ENCODE results near the gene FCAR. TPM values are rescaled to one million over a fixed set of nuclear protein-coding genes. Genes with fewer than 3 reads are reported as not detected.
"Not testable (repeated sequence)": the region's sequence is repeated elsewhere in the genome, so short reads cannot be mapped to it uniquely, and the experiment has no call there.

Gene FCAR
- total RNA-seq, 2 donors from 2014 or later: not detected

DNA sequence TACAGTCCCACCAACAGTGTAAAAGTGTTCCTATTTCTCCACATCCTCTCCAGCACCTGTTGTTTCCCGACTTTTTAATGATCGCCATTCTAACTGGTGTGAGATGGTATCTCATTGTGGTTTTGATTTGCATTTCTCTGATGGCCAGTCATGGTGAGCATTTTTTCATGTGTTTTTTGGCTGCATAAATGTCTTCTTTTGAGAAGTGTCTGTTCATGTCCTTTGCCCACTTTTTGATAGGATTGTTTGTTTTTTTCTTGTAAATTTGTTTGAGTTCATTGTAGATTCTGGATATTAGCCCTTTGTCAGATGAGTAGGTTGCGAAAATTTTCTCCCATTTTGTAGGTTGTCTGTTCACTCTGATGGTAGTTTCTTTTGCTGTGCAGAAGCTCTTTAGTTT is 10.6 kb upstream of the FCAR start:
- H3K27me3 Mint-ChIP-seq: peaks cover 7 to 14% of the 10 kb centered on the region in 2 donors
- H3K27ac Mint-ChIP-seq; ATAC-seq; DNase-seq (ENCODE audit: low spot score); H3K9me3 Mint-ChIP-seq; H3K4me3 Mint-ChIP-seq; H3K4me1 Mint-ChIP-seq (ENCODE audit: low read depth in 2 of 2): not testable (repeated sequence)
- H3K36me3 Mint-ChIP-seq: peaks cover 32% of the 10 kb centered on the region

- Mint-ChIP-seq H3K36me3 (peaks cover 8% of the 10 kb centered on the region), H3K4me3 (no peak overlapping the region), H3K27me3 (peaks cover 0 to 11% of the 10 kb centered on the region in 2 donors), H3K4me1 (ENCODE audit: low read depth in 2 of 2) (peaks cover 10% of the 10 kb centered on the region in 2 donors), H3K9me3 (no peaks in the 10 kb centered on the region), H3K27ac (no peak overlapping the region)
- DNase-seq (ENCODE audit: low spot score): no peak
- ATAC-seq: no peak
Observed at GRCh38 chr19:54871696-54872095, 2.3 kb upstream of the FCAR start.

DNA sequence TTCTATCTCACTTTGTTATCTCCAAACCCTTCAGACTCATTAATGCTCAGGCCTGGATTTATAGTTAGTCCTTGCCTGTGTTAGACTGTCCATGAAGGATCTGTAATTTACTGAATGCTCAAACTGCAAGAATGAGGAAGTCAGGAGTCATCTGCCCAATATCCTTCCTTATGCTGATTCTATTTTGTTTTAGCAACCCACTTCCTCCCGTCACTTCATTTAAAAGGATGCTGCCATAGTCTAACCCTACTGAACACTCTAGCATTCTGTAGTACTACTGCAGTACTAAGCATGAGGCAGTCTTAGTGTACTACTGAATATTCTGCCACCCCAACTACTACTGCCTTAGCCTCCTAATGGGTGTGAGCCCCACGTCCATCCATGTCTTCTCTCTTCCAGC is 1.5 kb downstream of the FCAR start:
- H3K9me3 Mint-ChIP-seq: no peaks in the 10 kb centered on the region
- no peak overlapping the region for H3K27ac Mint-ChIP-seq
- ATAC-seq (no peak), DNase-seq (ENCODE audit: low spot score) (no peak)
- H3K27me3 Mint-ChIP-seq: peaks cover 7 to 15% of the 10 kb centered on the region in 2 donors
- peaks cover 10% of the 10 kb centered on the region in 2 donors for H3K4me1 Mint-ChIP-seq (ENCODE audit: low read depth in 2 of 2)
- H3K4me3 Mint-ChIP-seq: no peak overlapping the region
- no peaks in the 10 kb centered on the region for H3K36me3 Mint-ChIP-seq

DNA sequence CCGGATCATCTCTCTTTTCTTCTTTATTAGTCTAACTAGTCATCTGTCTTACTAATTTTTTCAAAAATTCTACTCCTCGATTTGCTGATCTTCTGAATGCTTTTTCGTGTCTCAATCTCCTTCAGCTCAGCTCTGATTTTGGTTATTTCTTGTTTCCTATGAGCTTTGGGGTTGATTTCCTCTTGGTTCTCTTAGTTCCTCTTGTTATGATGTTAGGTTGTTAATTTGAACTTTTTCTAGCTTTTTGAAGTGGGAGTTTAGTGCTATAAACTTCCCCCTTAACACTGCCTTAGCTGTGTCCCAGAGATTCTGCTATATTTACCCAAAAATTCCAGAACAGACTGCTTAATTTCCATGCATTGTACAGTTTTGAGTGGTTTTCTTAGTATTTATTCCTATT is 3.4 kb downstream of the FCAR start:
- Mint-ChIP-seq H3K4me3 (no peak overlapping the region), H3K9me3 (no peaks in the 10 kb centered on the region), H3K36me3 (no peaks in the 10 kb centered on the region), H3K27me3 (peaks cover 7 to 11% of the 10 kb centered on the region in 2 donors), H3K4me1 (ENCODE audit: low read depth in 2 of 2) (peaks cover 11 to 15% of the 10 kb centered on the region in 2 donors), H3K27ac (no peak overlapping the region)
- ATAC-seq (no peak), DNase-seq (ENCODE audit: low spot score) (no peak)

DNA sequence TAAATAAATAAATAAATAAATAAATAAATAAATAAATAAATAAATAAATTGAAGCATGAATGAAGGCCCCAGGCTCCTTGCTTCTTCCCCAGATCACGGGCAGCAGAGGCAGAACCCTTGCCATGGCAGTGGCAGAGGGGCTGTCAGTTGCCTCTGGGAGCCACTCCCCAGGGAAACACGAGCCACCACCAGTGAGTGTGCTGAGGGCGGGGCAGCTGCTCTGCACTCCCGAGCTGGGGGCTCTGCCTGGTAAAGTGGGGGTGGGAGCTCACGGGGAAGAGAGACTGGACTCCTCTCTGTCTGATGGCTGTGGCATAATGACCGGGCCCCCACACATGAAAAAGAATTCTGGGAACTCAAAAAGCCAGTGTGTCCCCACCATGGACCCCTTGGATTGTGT is 7.8 kb downstream of the FCAR start:
- Mint-ChIP-seq H3K27ac (peak overlapping the region in 1 of 2 donors; percentile 69), H3K4me1 (ENCODE audit: low read depth in 2 of 2) (peaks cover 6 to 17% of the 10 kb centered on the region in 2 donors), H3K4me3 (no peak overlapping the region), H3K9me3 (no peaks in the 10 kb centered on the region), H3K27me3 (peaks cover 7 to 9% of the 10 kb centered on the region in 2 donors), H3K36me3 (no peaks in the 10 kb centered on the region)
- DNase-seq (ENCODE audit: low spot score): no peak
- ATAC-seq: no peak

DNA sequence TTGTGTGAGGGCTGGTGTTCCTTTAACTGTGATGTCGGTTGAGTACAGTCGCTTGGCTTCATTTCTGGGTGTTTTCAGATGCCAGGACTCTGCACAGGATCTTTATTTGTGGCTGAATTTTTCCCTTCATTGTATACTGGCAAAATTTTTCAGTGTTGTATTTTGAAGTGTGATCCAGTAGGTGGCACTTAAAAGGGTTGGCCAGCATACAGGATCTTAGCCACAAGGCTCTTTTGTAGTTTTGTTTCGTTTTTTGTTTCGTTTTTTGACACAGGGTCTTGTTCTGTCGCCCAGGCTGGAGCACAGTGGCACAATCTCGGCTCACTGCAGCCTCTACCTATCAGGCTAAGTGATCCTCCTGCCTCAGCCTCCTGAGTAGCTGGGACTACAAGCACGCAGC is 8.7 kb downstream of the FCAR start:
- ATAC-seq (peak; percentile 86 to 94), DNase-seq (ENCODE audit: low spot score) (peak; percentile 73)
- Mint-ChIP-seq H3K27me3 (peaks cover 7 to 9% of the 10 kb centered on the region in 2 donors), H3K4me1 (ENCODE audit: low read depth in 2 of 2) (peaks cover 6 to 17% of the 10 kb centered on the region in 2 donors), H3K4me3 (peak overlapping the region; percentile 50), H3K36me3 (no peaks in the 10 kb centered on the region), H3K9me3 (no peaks in the 10 kb centered on the region), H3K27ac (peak overlapping the region; percentile 46 to 82)

DNA sequence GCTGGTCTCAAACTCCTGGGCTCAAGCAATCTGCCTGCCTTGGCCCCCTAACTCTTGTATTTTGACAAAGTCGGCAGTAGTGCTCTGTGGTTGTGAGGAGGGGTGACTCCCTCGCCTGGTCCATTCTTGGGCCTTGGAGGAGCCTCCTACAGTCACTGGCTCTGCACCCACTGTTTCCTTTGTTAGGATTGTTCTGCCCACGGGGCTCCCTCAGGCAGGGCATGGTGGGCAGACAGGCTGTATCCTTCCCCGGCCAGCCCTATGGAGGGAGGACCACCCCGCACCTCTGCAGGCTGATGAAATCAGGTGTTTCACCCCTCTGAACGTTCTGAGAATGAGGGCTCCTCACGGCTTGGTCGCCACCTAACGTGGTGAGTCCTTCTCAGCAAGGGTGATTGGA is 9.2 kb downstream of the FCAR start:
- Mint-ChIP-seq H3K27ac (peak overlapping the region; percentile 46 to 82), H3K36me3 (no peaks in the 10 kb centered on the region), H3K4me1 (ENCODE audit: low read depth in 2 of 2) (peaks cover 6 to 17% of the 10 kb centered on the region in 2 donors), H3K4me3 (peak overlapping the region; percentile 50), H3K27me3 (peaks cover 7 to 9% of the 10 kb centered on the region in 2 donors), H3K9me3 (no peaks in the 10 kb centered on the region)
- DNase-seq (ENCODE audit: low spot score) (no peak), ATAC-seq (peak; percentile 57 to 58)

- Mint-ChIP-seq H3K4me1 (ENCODE audit: low read depth in 2 of 2) (peaks cover 0 to 5% of the 10 kb centered on the region in 2 donors), H3K4me3 (no peak overlapping the region), H3K27me3 (no peaks in the 10 kb centered on the region), H3K36me3 (no peaks in the 10 kb centered on the region), H3K9me3 (no peaks in the 10 kb centered on the region), H3K27ac (peak overlapping the region in 1 of 2 donors; percentile 57)
- ATAC-seq (peak in 1 of 2 donors; percentile 40), DNase-seq (ENCODE audit: low spot score) (no peak)
Observed at GRCh38 chr19:54888239-54888638, 14.2 kb downstream of the FCAR start.

DNA sequence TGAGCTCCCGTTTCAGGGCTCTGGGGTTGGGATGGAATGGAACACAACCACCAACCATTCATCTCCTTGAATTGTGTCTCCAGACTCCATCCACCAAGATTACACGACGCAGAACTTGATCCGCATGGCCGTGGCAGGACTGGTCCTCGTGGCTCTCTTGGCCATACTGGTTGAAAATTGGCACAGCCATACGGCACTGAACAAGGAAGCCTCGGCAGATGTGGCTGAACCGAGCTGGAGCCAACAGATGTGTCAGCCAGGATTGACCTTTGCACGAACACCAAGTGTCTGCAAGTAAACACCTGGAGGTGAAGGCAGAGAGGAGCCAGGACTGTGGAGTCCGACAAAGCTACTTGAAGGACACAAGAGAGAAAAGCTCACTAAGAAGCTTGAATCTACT is 15.5 kb downstream of the FCAR start:
- H3K4me1 Mint-ChIP-seq (ENCODE audit: low read depth in 2 of 2): no peaks in the 10 kb centered on the region
- H3K36me3 Mint-ChIP-seq: no peaks in the 10 kb centered on the region
- H3K9me3 Mint-ChIP-seq: no peaks in the 10 kb centered on the region
- ATAC-seq (no peak), DNase-seq (ENCODE audit: low spot score) (no peak)
- H3K4me3 Mint-ChIP-seq: no peak overlapping the region
- H3K27me3 Mint-ChIP-seq: no peaks in the 10 kb centered on the region
- peak overlapping the region in 1 of 2 donors; percentile 69 for H3K27ac Mint-ChIP-seq

DNA sequence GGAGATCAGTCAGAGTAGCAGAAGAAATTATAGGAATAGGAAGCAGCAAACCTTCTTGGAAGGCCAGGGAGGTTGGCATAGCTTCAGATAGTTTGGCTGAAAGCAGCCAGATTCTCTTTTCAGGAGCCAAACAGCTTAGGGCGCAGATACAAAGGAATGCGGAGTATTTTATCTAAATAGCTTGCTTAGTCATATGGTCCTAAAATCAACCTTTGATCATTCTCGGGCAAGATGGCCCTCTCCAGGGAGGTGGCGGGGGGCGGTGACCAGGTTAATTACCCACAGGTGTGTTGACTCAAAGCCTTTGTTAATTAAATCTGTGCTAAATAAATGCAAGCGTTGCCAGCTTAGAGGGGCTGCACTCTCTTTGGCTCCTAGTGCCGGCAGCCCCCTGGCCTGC is 19.4 kb downstream of the FCAR start:
- ATAC-seq (no peak), DNase-seq (ENCODE audit: low spot score) (no peak)
- no peaks in the 10 kb centered on the region for H3K36me3 Mint-ChIP-seq
- H3K9me3 Mint-ChIP-seq: no peaks in the 10 kb centered on the region
- H3K27me3 Mint-ChIP-seq: no peaks in the 10 kb centered on the region
- H3K4me1 Mint-ChIP-seq (ENCODE audit: low read depth in 2 of 2): peaks cover 3 to 10% of the 10 kb centered on the region in 2 donors
- H3K27ac Mint-ChIP-seq: no peak overlapping the region
- no peak overlapping the region for H3K4me3 Mint-ChIP-seq

DNA sequence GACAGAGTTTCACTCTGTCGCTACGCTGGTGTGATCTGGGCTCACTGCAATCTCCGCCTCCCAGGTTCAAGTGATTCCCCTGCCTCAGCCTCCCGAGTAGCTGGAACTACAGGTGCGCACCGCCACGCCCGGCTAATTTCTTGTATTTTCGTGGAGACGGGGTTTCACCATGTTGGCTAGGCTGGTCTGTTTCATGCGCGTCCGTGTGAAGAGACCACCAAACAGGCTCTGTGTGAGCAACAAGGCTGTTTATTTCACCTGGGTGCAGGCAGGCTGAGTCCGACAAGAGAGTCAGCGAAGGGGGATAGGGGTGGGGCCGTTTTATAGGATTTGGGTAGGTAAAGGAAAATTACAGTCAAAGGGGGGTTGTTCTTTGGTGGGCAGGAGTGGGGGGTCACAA is 20.1 kb downstream of the FCAR start:
- not testable (repeated sequence) for DNase-seq (ENCODE audit: low spot score); H3K36me3 Mint-ChIP-seq

DNA sequence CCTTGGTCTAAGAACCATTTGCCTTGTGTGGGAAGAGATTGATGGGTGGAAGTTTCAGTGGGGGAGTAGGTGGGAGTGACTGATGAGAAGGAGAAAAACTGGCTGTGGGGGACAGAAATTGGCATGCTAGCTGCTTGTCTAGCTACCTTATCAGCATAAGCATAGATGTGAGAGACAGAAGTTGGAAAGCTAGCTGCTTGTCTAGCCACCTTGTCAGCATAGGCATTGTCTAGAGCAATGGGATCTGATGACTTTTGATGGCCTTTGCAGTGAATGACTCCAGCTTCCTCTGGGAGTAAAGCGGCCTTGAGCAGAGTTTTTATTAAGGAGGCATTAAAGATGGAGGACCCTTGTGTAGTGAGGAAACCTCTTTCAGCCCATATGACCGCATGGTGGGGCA is 22.0 kb downstream of the FCAR start:
- H3K36me3 Mint-ChIP-seq: no peaks in the 10 kb centered on the region
- DNase-seq (ENCODE audit: low spot score) (no peak), ATAC-seq (no peak)
- H3K4me1 Mint-ChIP-seq (ENCODE audit: low read depth in 2 of 2): peaks cover 27 to 33% of the 10 kb centered on the region in 2 donors
- no peak overlapping the region for H3K4me3 Mint-ChIP-seq
- H3K9me3 Mint-ChIP-seq: no peaks in the 10 kb centered on the region
- H3K27me3 Mint-ChIP-seq: peaks cover 0 to 7% of the 10 kb centered on the region in 2 donors
- peak overlapping the region; percentile 0 to 65 for H3K27ac Mint-ChIP-seq

More for the DNA sequence above, 20.1 kb downstream of the FCAR start:
- H3K9me3 Mint-ChIP-seq, H3K27me3 Mint-ChIP-seq, ATAC-seq, H3K27ac Mint-ChIP-seq, H3K4me3 Mint-ChIP-seq: not testable (repeated sequence)
- peaks cover 10 to 17% of the 10 kb centered on the region in 2 donors for H3K4me1 Mint-ChIP-seq (ENCODE audit: low read depth in 2 of 2)

DNA sequence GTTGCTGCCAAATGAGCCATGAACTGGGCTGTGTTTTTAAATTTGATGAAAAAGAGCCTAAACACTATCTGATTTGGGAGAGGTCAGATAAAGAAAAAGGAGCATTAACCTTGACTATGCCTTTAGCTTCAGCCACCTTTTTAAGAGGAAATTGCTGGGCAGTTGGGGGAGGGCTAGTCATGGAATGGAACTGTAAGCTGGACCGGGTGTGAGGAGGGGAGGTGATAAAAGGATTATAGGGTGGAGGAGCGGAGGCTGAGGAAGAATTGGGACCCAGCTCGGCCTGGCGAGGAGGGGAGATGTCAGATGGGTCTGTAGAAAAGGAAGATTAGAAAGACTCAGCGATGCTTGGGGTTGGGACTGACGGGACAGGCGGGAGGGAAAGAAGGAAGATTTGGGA is 24.6 kb downstream of the FCAR start:
- not testable (repeated sequence) for H3K9me3 Mint-ChIP-seq; H3K4me3 Mint-ChIP-seq; H3K27me3 Mint-ChIP-seq; H3K36me3 Mint-ChIP-seq; ATAC-seq; DNase-seq (ENCODE audit: low spot score)
- Mint-ChIP-seq H3K4me1 (ENCODE audit: low read depth in 2 of 2) (peaks cover 40 to 47% of the 10 kb centered on the region in 2 donors), H3K27ac (peak overlapping the region in 1 of 2 donors; percentile 98)

- H3K27ac Mint-ChIP-seq: peak overlapping the region; percentile 61 to 98
- not testable (repeated sequence) for H3K27me3 Mint-ChIP-seq; H3K36me3 Mint-ChIP-seq; DNase-seq (ENCODE audit: low spot score); ATAC-seq; H3K9me3 Mint-ChIP-seq
- H3K4me3 Mint-ChIP-seq: peak overlapping the region; percentile 44
- H3K4me1 Mint-ChIP-seq (ENCODE audit: low read depth in 2 of 2): peaks cover 50 to 53% of the 10 kb centered on the region in 2 donors
Observed at GRCh38 chr19:54899646-54900045, 25.6 kb downstream of the FCAR start.

- not testable (repeated sequence) for H3K9me3 Mint-ChIP-seq
- peaks cover 61 to 65% of the 10 kb centered on the region in 2 donors for H3K4me1 Mint-ChIP-seq (ENCODE audit: low read depth in 2 of 2)
Observed at GRCh38 chr19:54901153-54901552, 27.1 kb downstream of the FCAR start.

More at GRCh38 chr19:54901153-54901552, 27.1 kb downstream of the FCAR start:
- not testable (repeated sequence) for H3K27me3 Mint-ChIP-seq, H3K36me3 Mint-ChIP-seq
- peak overlapping the region; percentile 83 to 98 for H3K27ac Mint-ChIP-seq
- ATAC-seq: peak; percentile 53 to 79
- DNase-seq (ENCODE audit: low spot score): peak; percentile 86
- peak overlapping the region; percentile 79 for H3K4me3 Mint-ChIP-seq

Data from natural killer cell treated with Interleukin-12 subunit alpha and Interleukin-12 subunit beta and Interleukin-15 and Interleukin-18, amount 100 ng/mL, for 72 hours (primary cell).